ENCODE results near the gene METTL21A.
A peak's percentile ranks its signal among the peaks of the same experiment; 100 is the strongest.

METTL21A gene

DNA sequence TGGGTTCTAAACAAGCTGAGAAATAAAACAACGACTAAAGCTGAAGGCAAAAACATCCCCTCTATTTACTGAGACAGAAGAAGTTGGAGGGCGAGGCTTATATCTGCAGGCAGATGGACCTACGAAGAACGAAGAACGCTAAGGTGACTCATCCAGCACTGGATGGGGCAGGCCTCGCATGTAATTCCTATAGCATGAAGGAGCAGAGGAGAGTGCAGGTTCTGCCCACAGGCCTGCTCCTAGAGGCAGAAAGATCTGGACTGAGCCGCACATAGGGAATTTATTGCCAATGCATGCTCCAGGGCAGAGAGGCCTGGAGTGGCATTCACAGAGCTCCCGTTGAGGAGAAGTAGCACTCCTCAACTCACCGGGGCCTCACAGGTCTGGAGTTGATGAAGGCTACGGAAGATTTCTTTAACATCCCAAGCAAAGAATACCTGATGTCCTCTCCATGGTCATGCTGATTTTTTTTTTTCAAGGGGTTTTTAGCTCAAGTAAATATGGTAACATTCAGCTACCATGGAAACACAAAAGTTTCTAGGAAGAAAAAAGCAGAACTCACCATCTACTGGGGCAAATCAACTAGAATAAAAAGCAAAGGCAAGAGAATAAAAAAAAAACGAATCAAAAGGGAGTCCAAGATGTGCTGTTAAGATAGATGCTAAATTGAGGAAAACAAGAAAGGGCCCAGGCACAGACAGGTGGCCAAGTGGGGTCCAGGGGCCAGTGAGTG, 10.4 kb upstream of the METTL21A start:
- H3K27ac Mint-ChIP-seq: no peak overlapping the region
- no peak overlapping the region for H3K4me3 Mint-ChIP-seq
- peaks cover 5% of the 10 kb centered on the region for H3K4me1 Mint-ChIP-seq (ENCODE audit: low read depth)

DNA sequence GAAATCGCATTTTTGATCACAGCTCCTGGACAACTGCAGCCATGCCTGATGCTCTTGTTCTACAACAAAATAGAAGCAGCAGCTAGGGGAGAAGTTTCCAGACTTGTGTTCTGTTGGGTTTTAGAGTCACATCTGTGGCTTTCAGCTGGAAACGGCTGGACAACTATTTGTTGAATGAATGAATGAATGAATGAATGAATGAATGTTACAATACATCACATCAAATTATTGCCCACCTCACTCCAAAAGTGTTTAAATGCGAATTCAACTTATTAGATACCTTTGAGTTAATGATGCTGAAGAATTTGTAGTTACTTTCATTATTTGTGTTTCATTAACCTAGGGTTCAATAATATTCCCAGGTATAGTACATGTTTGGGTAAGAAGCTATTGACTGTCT, 8.5 kb upstream of the METTL21A start:
- H3K27me3 Mint-ChIP-seq: no peaks in the 10 kb centered on the region
- no peak overlapping the region for H3K4me3 Mint-ChIP-seq
- H3K27ac Mint-ChIP-seq: no peak overlapping the region
- no peaks in the 10 kb centered on the region for H3K36me3 Mint-ChIP-seq
- peaks cover 5% of the 10 kb centered on the region for H3K4me1 Mint-ChIP-seq (ENCODE audit: low read depth)
- H3K9me3 Mint-ChIP-seq (ENCODE audit: low read depth): no peaks in the 10 kb centered on the region

More for the DNA sequence above, 10.4 kb upstream of the METTL21A start:
- no peaks in the 10 kb centered on the region for H3K9me3 Mint-ChIP-seq (ENCODE audit: low read depth)
- no peaks in the 10 kb centered on the region for H3K36me3 Mint-ChIP-seq
- H3K27me3 Mint-ChIP-seq: no peaks in the 10 kb centered on the region

DNA sequence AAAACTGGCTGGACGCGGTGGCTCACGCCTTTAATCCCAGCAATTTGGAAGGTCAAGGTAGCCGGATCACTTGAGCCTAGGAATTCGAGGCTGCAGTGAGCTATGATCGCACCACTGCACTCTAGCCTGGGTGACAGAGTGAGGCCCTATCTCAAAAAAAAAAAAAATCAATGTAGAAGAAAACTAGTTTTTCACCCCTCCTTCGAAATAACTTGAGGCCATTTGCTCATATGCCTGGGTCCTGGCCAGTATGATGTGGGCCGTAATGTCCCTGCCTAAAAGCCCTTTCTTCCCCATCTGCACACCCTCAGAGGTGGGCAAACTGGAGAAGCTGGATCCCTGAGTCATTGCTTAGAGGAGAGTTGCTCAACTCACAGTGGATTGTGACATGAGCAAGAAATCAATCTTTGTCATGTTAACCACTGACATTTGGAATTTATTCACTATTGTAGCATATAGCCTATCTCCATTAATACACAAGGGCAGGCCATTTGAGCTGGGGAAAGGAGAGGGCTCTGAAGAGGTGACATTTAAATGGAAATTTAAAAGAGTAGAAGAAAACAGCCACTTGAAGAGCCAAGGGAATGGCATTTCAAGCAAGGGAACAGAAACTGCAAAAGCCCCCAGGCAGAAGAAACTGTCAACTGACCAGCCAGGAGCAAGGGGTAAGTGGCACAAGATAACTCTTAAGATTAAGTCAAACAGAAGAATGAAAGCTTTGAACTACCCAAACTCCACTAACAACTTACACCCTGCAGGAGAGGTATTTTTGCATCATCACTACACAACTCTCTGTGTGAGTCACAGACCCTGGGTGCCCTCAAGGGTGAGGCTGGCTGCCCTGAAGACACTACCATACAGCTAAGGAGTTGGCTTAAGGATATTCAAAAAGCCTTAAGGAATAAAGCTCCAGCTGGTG, 7.6 kb upstream of the METTL21A start:
- H3K27ac Mint-ChIP-seq: no peak overlapping the region
- H3K4me3 Mint-ChIP-seq: no peak overlapping the region
- no peaks in the 10 kb centered on the region for H3K27me3 Mint-ChIP-seq
- H3K9me3 Mint-ChIP-seq (ENCODE audit: low read depth): no peaks in the 10 kb centered on the region
- H3K36me3 Mint-ChIP-seq: no peaks in the 10 kb centered on the region
- H3K4me1 Mint-ChIP-seq (ENCODE audit: low read depth): peaks cover 5% of the 10 kb centered on the region

DNA sequence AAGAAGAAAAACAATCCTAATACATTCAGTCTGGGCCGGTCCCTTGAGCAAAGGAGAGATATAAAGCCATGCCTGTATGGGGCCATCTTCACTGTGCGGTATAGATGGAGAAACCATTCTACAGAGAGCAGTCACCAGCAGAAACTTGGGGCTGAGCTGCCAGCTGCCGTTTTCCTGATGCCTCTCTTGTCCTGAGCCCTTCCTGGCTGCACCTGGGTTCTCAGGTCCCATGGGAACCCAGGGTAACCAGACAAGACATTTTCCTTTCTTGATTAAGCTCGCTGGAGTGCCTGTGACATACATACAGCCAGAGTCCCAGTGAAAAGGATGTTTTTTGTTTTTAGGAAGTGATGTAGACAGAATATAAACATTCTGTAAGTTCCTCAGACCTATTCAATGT, 5.3 kb upstream of the METTL21A start:
- Mint-ChIP-seq H3K9me3 (ENCODE audit: low read depth) (no peaks in the 10 kb centered on the region), H3K4me3 (no peak overlapping the region), H3K27me3 (no peaks in the 10 kb centered on the region), H3K36me3 (no peaks in the 10 kb centered on the region), H3K4me1 (ENCODE audit: low read depth) (peaks cover 14% of the 10 kb centered on the region), H3K27ac (no peak overlapping the region)

DNA sequence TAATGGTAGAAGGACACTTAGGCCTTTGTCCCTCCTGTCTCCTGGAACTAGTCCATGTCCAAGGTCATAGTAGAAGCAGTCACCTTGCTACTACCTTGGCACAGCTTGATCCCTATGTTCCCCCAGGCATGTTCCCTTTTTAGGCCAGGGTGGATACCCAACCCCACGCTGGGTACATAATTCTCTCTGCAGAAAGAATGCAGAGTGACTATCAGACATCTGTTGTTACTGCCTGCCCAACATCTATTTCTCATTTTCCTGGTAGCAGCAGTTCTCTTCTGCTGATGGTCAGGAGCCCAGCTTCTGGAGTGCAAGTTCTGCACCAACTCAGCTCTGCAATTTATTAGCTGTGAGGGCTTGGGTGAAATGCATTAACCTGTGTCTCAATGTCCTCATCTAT, 4.4 kb upstream of the METTL21A start:
- peak overlapping the region; percentile 27 for H3K4me3 Mint-ChIP-seq
- H3K9me3 Mint-ChIP-seq (ENCODE audit: low read depth): no peaks in the 10 kb centered on the region
- H3K36me3 Mint-ChIP-seq: no peaks in the 10 kb centered on the region
- no peak overlapping the region for H3K27ac Mint-ChIP-seq
- no peaks in the 10 kb centered on the region for H3K27me3 Mint-ChIP-seq
- H3K4me1 Mint-ChIP-seq (ENCODE audit: low read depth): peaks cover 14% of the 10 kb centered on the region

DNA sequence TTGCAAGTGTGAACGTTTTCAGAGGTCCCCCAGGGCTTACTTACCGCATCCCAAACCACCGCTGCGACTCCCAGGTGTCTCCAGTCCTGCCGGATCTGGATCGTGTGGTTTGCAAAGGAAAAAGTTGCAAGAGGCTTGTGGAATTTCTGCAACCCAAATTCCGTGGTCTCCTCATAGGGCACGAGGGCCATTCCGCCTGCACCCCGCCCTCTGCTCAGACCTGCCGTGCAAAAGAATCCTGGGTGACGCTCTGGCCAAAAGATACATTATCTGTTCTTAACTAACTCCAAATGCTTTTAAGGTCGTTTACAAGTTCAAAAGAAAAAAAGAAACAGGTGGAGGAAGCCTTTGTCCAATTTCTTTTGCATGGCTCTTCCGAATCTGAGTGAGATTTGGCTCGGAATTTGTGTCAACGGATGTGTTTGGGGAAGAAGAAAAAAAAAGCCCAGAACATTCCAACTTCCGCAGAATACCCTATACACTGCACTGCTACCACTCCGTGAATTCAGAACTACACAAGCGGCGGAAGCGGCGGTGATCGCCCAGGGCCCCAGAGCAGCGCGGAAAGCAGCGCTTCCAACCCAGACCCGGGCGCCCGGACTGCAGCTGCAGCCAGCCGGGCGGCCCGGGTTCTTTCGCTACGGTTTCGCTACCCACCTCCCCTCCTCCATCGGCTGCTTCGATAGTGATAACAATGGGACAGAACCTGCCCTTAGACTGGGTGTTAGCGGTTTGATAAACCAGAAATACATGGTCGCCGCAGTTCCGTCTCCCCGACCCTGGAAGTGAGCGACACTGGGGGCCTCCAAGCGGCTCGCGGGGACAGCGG, 795 bp downstream of the METTL21A start:
- Mint-ChIP-seq H3K4me3 (peak overlapping the region; percentile 93), H3K4me1 (ENCODE audit: low read depth) (peaks cover 56% of the 10 kb centered on the region), H3K36me3 (peaks cover 8% of the 10 kb centered on the region), H3K27ac (peak overlapping the region; percentile 88), H3K27me3 (no peaks in the 10 kb centered on the region), H3K9me3 (ENCODE audit: low read depth) (no peaks in the 10 kb centered on the region)

DNA sequence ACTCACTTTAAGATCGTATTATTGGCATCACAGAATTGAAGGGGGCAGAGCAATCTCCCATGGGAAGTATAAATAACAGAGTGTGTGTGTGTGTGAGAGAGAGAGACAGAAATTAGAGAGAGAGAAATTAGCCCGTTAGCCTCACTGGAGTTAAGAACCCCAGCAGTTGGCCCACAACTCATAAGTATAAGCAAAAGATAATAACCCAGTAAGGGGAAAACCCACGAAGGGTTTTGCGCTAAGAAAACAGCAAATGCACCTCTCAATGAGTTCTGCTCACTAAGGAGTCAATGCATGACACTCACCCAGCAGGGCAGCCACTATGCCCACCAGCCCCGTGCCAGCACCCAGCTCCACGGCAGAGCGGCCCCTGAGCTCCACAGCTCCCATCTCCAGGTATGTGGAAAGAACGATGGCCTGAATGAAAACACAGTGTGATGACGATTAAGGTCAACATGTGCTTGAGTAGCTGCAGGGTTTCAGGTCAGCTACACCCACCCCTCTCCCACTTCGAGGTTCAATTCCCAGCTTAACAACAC, 3.6 kb downstream of the METTL21A start:
- Mint-ChIP-seq H3K4me1 (ENCODE audit: low read depth) (peaks cover 60% of the 10 kb centered on the region), H3K27ac (peak overlapping the region; percentile 83), H3K27me3 (no peaks in the 10 kb centered on the region), H3K36me3 (peaks cover 16% of the 10 kb centered on the region), H3K9me3 (ENCODE audit: low read depth) (no peaks in the 10 kb centered on the region), H3K4me3 (peak overlapping the region; percentile 38)

DNA sequence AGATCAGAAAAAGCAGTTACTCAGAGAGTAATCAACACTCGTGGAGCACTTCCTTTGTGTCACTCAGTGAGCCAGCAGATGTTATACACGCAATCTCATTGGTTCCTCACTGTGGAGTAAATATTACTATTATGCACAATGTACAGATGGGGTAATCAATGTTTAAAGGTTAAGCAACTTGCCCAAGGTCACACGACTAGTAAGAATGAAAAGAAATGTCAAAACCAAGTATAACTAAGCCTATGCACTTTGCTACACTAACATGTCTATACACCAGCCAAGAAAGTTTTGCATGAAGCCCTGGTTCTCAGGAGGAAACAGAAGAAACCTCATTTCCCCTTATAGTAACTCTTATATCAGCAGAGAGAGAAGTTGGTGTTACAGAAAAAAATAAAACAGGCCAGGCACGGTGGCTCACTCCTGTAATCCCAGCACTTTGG, 5.4 kb downstream of the METTL21A start:
- H3K4me3 Mint-ChIP-seq: peak overlapping the region; percentile 69
- peak overlapping the region; percentile 61 for H3K27ac Mint-ChIP-seq
- no peaks in the 10 kb centered on the region for H3K9me3 Mint-ChIP-seq (ENCODE audit: low read depth)
- peaks cover 60% of the 10 kb centered on the region for H3K4me1 Mint-ChIP-seq (ENCODE audit: low read depth)
- H3K27me3 Mint-ChIP-seq: no peaks in the 10 kb centered on the region
- H3K36me3 Mint-ChIP-seq: peaks cover 20% of the 10 kb centered on the region

DNA sequence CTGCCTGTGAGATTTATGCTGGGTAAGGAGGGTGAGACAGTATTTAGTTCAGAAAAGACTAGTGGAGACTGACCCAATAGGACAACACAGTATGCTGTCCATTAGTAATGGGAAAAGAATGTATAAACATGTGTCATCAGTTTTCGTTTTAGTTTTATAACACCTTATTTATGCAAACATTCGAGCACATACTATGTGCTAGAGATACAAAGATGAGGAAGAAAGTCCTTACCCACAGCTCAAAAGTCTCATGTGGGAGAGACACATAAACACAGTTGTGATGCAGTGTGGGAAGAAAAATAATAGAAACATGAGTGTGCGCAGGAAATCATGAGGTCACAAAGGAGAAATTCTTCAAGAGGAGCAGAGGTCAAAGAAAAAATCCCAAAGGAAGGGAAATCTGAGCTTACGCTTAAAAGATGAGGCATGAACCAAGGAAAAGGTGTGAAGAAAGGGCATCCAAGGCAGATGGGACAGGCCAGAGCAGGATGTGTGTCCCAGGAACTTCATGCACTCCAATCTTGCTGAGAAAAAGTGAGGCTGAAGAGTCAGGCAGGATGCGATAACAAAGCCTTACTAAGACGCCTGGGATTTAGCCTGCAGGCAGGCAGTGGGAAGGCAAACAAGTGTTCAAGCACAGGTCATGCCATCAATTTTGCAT, 8.1 kb downstream of the METTL21A start:
- Mint-ChIP-seq H3K27me3 (no peaks in the 10 kb centered on the region), H3K4me3 (no peak overlapping the region), H3K36me3 (peaks cover 22% of the 10 kb centered on the region), H3K27ac (peak overlapping the region; percentile 64), H3K9me3 (ENCODE audit: low read depth) (no peaks in the 10 kb centered on the region), H3K4me1 (ENCODE audit: low read depth) (peaks cover 41% of the 10 kb centered on the region)

DNA sequence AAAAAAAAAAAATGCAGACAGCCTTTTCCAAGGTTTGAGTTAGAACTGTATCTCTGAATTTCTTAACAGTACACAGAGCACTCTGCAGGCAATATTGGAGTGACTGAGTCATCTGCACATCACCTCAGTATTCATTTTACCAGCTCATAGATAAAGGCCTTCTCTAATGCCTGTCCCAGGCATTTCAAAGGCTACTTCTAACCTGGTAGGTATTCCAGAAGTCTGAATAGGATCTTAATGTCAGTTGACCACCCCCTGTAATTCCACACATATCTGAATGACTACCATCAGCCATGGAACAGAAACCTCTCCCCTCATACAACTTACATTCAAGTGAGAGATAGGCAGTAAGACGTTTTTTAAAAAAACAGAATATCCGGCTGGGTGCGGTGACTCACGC, 9.0 kb downstream of the METTL21A start:
- H3K27ac Mint-ChIP-seq: no peak overlapping the region
- H3K4me3 Mint-ChIP-seq: no peak overlapping the region
- no peaks in the 10 kb centered on the region for H3K9me3 Mint-ChIP-seq (ENCODE audit: low read depth)
- H3K36me3 Mint-ChIP-seq: peaks cover 19% of the 10 kb centered on the region
- peaks cover 34% of the 10 kb centered on the region for H3K4me1 Mint-ChIP-seq (ENCODE audit: low read depth)
- H3K27me3 Mint-ChIP-seq: no peaks in the 10 kb centered on the region

DNA sequence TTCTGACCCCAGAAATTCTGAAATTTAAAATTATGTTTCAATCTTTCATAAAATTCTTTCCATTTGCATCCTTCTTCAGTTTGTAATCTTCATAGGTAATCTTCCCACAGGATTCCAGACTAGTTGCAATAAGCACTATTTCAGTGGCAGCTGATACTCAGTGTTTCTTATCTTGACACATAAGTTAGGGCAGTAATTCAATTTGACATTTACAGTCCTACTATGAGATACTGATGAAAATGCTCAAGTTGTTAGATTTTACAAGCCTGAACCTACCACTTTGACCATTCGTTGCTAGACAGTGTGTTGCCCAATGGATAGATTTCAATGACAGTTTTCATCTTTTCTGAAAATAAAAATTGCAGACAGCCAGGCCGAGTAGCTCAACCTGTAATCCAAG, 10.4 kb downstream of the METTL21A start:
- peaks cover 16% of the 10 kb centered on the region for H3K36me3 Mint-ChIP-seq
- H3K4me1 Mint-ChIP-seq (ENCODE audit: low read depth): peaks cover 23% of the 10 kb centered on the region
- no peak overlapping the region for H3K4me3 Mint-ChIP-seq
- no peak overlapping the region for H3K27ac Mint-ChIP-seq
- H3K27me3 Mint-ChIP-seq: no peaks in the 10 kb centered on the region
- no peaks in the 10 kb centered on the region for H3K9me3 Mint-ChIP-seq (ENCODE audit: low read depth)

DNA sequence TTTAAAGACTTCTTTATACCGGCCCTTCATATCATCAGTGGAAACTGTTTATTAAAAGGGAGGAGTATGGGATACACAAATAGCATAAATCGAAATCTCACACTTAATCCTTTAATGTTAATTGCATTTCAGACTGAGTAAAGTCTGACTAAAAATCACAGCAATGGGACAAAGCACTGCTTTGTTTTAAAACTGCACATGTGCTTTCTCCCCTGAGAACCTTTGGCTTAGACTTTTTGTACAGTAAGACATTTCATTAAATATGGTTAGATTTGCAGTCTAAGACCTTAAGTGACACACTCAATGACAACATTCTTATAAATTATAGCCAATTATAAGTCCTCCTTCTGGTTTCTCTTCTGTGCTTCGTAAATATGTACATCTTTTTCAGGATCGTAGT, 12.5 kb downstream of the METTL21A start:
- Mint-ChIP-seq H3K27ac (peak overlapping the region; percentile 34), H3K4me3 (no peak overlapping the region), H3K9me3 (ENCODE audit: low read depth) (no peaks in the 10 kb centered on the region), H3K27me3 (no peaks in the 10 kb centered on the region), H3K36me3 (peaks cover 18% of the 10 kb centered on the region), H3K4me1 (ENCODE audit: low read depth) (peaks cover 20% of the 10 kb centered on the region)

DNA sequence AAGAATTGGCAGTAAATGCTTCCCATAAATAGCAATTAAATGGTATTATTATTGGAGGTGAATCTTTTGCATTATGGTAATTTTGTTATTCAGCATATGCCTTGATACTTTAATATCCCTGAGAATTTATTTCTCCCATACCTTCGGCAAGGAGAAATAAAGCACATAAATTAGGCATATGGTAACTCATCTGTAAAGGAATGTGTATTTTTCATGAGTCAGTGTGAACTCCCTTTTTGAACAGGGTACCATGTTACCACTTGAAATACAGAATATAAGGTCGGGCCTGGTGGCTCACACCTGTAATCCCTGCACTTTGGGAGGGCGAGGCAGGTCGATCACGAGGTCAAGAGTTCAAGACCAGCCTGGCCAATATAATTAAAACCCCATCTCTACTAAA, 18.4 kb downstream of the METTL21A start:
- Mint-ChIP-seq H3K9me3 (ENCODE audit: low read depth) (no peaks in the 10 kb centered on the region), H3K27me3 (no peaks in the 10 kb centered on the region), H3K4me1 (ENCODE audit: low read depth) (peaks cover 16% of the 10 kb centered on the region), H3K4me3 (no peak overlapping the region), H3K27ac (no peak overlapping the region), H3K36me3 (peaks cover 13% of the 10 kb centered on the region)

DNA sequence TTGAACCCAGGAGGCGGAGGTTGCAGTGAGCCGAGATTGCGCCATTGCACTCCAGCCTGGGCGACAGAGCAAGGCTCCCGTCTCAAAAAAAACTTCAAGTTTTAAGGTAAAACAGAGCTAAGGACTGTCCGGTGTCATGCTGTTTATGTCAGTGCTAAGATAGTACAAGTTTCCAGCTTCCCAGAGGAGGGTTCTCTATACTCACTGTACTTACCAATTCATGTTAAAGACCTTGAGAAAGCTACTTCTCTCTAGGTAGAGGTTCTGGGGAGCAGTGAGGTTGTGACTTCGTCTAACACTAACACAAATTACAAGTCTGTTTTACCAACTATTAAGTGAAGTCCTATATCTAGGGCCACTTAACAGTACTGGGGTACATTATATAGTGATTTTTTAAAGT, 18.8 kb downstream of the METTL21A start:
- Mint-ChIP-seq H3K4me3 (no peak overlapping the region), H3K9me3 (ENCODE audit: low read depth) (no peaks in the 10 kb centered on the region), H3K27me3 (no peaks in the 10 kb centered on the region), H3K36me3 (peaks cover 13% of the 10 kb centered on the region), H3K27ac (no peak overlapping the region), H3K4me1 (ENCODE audit: low read depth) (peaks cover 20% of the 10 kb centered on the region)

Measured in activated naive CD8-positive, alpha-beta T cell (primary cell).